K562 (cell line): Measurements from ENCODE around the gene DRAXIN. TPM values are rescaled to one million over a fixed set of nuclear protein-coding genes. Genes with fewer than 3 reads are reported as not detected.
A peak's percentile ranks its signal among the peaks of the same experiment; 100 is the strongest.

Experiments used
- DACH1 ChIP-seq: fragments of 450-650 bp; IDR thresholded peaks from 2 replicates; pipeline ENCODE4 v1.6.1; 2018; ENCODE audit not compliant: partially characterized antibody
- HDAC1 ChIP-seq, 2 experiments: fragments of 450-650 bp; IDR thresholded peaks; 2 replicates each; pipeline ENCODE4 v1.6.1; 2016 to 2017; ENCODE audit warnings: inconsistent platforms in 1 of 2, mild to moderate bottlenecking in 1 of 2, moderate library complexity in 1 of 2
- KLF16 ChIP-seq: IDR thresholded peaks from 2 replicates; pipeline ENCODE4 v1.6.1; 2016; ENCODE audit warnings: antibody characterized with exemption
- NFIC ChIP-seq: fragments of 450-650 bp; IDR thresholded peaks from 2 replicates; pipeline ENCODE4 v1.6.1; 2017; ENCODE audit warnings: mild to moderate bottlenecking, inconsistent platforms
- SIN3A ChIP-seq, 2 experiments: fragments of 150-350 bp in 1 of 2; IDR thresholded peaks; 2 replicates each; pipeline ENCODE4 v1.6.1; 2011 to 2016; ENCODE audit warnings: borderline replicate concordance in 2 of 2, low read depth in 2 of 2, low read length in 2 of 2, mild to moderate bottlenecking in 2 of 2, moderate library complexity in 2 of 2; ENCODE audit not compliant: control insufficient read depth in 1 of 2
- TAF9B ChIP-seq: fragments of 450-650 bp; IDR thresholded peaks from 2 replicates; pipeline ENCODE4 v1.6.1; 2018; ENCODE audit warnings: mild to moderate bottlenecking; ENCODE audit not compliant: partially characterized antibody
- ZNF143 ChIP-seq: sonication (generic); formaldehyde crosslinking; IDR thresholded peaks from 2 replicates; pipeline ENCODE4 v1.9.0; 2022; ENCODE audit warnings: mild to moderate bottlenecking, missing genetic modification reagents
- ZNF408 ChIP-seq: fragments of 250-450 bp; sonication (Bioruptor Pico); IDR thresholded peaks from 2 replicates; pipeline ENCODE4 v1.4.0; 2020; ENCODE audit warnings: low read depth, mild to moderate bottlenecking, moderate library complexity
- polyA plus RNA-seq, 8 experiments: library from polyadenylated mRNA; depleted of rRNA in 4 of 8; stranded (reverse) in 5 of 8; unstranded in 3 of 8; fragments of >200 nt; fragmentation: Nextera tagmentation in 2 of 8; fragmentation: Illumina TruSeq in 1 of 8; extraction: Ambion mirVana in 2 of 8; extraction: Trizol in 1 of 8; gene quantifications; 2 replicates each; pipeline versions ENCODE4 v1.2.1 to v1.2.3, GENCODE V29; 2011 to 2014; ENCODE audit warnings: inconsistent platforms in 1 of 8, missing spikeins in 1 of 8
- total RNA-seq, 7 experiments: library from RNA; depleted of rRNA in 6 of 7; stranded (reverse); fragments of >200 nt in 6 of 7; fragmentation: Illumina TruSeq in 2 of 7; extraction: Trizol in 2 of 7; gene quantifications; 2 replicates each; pipeline versions ENCODE4 v1.2.1 to v1.2.3, GENCODE V29; 2011 to 2021; ENCODE audit warnings: low replicate concordance in 1 of 7
- TF ChIP-seq, protein P1 (sequence below), 2 experiments: IDR thresholded peaks; 2 replicates each; pipeline ENCODE4 v1.6.1; 2011; ENCODE audit warnings: borderline replicate concordance in 1 of 2, control low read depth in 1 of 2, low read depth in 1 of 2, low read length in 1 of 2, mild to moderate bottlenecking in 1 of 2, mixed read lengths in 1 of 2, moderate library complexity in 1 of 2; ENCODE audit not compliant: insufficient read depth in 1 of 2, insufficient read length in 1 of 2, poor library complexity in 1 of 2, severe bottlenecking in 1 of 2; ENCODE audit errors: extremely low read depth in 1 of 2
- TF ChIP-seq, protein P2 (sequence below), 2 experiments: fragments of 450-650 bp; IDR thresholded peaks; 2 replicates each; pipeline ENCODE4 v1.6.1; 2016; ENCODE audit warnings: mild to moderate bottlenecking in 2 of 2, borderline replicate concordance in 1 of 2, low read depth in 1 of 2, moderate library complexity in 1 of 2
- TF ChIP-seq, protein P3 (sequence below): fragments of 450-650 bp; IDR thresholded peaks from 2 replicates; pipeline ENCODE4 v1.7.1; 2018; ENCODE audit warnings: mild to moderate bottlenecking, low read depth; ENCODE audit not compliant: partially characterized antibody
- TF ChIP-seq, protein P4 (sequence below), 2 experiments: fragments of 450-650 bp; IDR thresholded peaks; 2 replicates each; pipeline ENCODE4 v1.6.1; 2016

DRAXIN gene
- total and polyA plus RNA-seq, 9 of the 15 experiments (the other 6 are each of a cell fraction or from before 2014, with no cell fraction given): 0.01 to 0.04 (median 0.01) TPM; not detected in 6

DNA sequence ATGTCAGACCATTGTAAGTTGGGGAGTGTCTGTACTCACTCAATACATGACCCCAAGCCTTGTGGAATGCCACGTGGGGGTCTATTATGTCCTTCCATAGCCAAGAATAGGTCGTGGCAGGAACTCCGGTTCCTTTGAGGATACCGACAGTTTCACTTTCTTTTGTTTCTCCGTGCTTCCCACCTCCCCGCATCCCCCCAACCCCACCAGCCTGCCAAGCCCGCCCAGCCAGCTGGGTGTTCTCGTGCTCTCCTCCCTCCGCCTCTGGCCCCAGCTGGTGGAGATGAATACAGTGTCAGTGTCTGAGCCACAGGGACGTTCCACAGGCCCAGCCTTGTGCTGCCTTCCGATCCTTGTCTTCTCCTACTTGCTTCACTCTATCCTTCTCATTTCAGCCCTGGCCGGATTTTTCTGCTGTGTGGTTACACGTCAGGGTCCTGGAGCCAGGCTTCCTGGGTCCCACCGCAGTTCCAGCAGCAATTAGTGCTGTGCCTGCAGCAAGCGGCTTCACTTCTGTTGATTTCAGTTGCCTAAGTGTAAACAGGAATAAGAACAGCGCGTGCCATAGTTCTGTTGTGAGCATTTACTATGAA is 40.3 kb downstream of the DRAXIN start (continued):
- TF ChIP-seq, protein P1, sequence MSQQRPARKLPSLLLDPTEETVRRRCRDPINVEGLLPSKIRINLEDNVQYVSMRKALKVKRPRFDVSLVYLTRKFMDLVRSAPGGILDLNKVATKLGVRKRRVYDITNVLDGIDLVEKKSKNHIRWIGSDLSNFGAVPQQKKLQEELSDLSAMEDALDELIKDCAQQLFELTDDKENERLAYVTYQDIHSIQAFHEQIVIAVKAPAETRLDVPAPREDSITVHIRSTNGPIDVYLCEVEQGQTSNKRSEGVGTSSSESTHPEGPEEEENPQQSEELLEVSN (IDR thresholded peaks at IDR 0.05; ENCODE audit: borderline replicate concordance in 1 of 2, extremely low read depth in 1 of 2, insufficient read depth in 1 of 2, insufficient read length in 1 of 2, low read depth in 1 of 2, low read length in 1 of 2, poor library complexity in 1 of 2, severe bottlenecking in 1 of 2): peak in 1 of 2 experiments; percentile 44
- TF ChIP-seq, protein P2, sequence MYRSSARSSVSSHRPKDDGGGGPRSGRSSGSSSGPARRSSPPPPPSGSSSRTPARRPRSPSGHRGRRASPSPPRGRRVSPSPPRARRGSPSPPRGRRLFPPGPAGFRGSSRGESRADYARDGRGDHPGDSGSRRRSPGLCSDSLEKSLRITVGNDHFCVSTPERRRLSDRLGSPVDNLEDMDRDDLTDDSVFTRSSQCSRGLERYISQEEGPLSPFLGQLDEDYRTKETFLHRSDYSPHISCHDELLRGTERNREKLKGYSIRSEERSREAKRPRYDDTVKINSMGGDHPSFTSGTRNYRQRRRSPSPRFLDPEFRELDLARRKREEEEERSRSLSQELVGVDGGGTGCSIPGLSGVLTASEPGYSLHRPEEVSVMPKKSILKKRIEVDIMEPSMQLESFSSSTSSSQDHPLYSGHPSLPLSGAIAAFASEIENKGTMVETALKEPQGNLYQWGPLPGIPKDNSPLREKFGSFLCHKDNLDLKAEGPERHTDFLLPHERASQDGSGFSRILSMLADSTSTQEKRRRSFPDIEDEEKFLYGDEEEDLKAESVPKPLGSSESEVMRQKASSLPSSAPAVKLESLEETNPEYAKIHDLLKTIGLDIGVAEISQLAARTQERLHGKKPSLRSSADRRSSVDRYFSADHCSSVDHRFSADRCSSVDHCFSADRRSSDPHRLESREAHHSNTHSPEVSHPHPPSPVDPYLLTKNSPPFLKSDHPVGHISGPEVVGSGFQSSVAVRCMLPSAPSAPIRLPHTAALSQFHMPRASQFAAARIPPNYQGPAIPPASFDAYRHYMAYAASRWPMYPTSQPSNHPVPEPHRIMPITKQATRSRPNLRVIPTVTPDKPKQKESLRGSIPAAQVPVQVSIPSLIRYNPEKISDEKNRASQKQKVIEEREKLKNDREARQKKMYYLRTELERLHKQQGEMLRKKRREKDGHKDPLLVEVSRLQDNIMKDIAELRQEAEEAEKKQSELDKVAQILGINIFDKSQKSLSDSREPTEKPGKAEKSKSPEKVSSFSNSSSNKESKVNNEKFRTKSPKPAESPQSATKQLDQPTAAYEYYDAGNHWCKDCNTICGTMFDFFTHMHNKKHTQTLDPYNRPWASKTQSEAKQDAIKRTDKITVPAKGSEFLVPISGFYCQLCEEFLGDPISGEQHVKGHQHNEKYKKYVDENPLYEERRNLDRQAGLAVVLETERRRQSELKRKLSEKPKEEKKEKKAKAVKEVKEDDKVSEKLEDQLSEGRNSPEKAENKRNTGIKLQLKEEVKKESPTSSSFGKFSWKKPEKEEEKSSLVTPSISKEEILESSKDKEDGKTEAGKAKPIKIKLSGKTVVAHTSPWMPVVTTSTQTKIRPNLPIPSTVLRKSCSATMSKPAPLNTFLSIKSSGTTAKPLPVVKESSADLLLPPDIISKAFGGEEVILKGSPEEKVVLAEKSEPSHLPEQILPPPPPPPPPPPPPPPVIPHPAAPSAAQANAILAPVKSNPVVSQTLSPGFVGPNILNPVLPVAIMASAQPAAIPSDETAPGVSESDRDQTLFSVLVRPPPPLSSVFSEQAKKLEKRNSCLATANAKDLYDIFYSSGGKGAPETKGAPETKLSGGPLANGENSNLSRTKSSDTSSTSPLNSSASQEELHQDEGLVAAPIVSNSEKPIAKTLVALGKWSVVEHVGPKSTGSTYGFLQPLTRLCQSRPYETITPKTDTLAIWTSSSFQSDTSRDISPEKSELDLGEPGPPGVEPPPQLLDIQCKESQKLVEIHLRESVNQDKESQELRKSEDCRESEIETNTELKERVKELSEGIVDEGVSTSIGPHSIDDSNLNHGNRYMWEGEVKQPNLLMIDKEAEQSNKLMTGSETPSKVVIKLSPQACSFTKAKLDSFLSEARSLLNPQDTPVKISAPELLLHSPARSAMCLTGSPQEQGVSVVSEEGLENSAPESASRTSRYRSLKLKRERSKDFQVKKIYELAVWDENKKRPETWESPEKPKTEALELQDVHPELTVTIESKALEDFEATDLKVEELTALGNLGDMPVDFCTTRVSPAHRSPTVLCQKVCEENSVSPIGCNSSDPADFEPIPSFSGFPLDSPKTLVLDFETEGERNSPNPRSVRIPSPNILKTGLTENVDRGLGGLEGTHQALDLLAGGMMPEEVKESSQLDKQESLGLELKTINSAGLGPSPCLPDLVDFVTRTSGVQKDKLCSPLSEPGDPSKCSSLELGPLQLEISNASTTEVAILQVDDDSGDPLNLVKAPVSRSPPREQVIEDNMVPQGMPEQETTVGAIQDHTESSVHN (IDR thresholded peaks at IDR 0.05; ENCODE audit: borderline replicate concordance in 1 of 2, low read depth in 1 of 2): peak in 1 of 2 experiments; percentile 93; a peak in 2 of 4 replicates
- TF ChIP-seq HDAC1 (IDR thresholded peaks at IDR 0.05): peak in 1 of 2 experiments; percentile 52; a peak in 1 of 4 replicates
- peak; percentile 81 for TF ChIP-seq DACH1
- TF ChIP-seq SIN3A (IDR thresholded peaks at IDR 0.05; ENCODE audit: borderline replicate concordance in 2 of 2, control insufficient read depth in 1 of 2, low read depth in 2 of 2, low read length in 2 of 2): peak; percentile 60 to 83; a peak in 2 of 4 replicates
- TF ChIP-seq, protein P3, sequence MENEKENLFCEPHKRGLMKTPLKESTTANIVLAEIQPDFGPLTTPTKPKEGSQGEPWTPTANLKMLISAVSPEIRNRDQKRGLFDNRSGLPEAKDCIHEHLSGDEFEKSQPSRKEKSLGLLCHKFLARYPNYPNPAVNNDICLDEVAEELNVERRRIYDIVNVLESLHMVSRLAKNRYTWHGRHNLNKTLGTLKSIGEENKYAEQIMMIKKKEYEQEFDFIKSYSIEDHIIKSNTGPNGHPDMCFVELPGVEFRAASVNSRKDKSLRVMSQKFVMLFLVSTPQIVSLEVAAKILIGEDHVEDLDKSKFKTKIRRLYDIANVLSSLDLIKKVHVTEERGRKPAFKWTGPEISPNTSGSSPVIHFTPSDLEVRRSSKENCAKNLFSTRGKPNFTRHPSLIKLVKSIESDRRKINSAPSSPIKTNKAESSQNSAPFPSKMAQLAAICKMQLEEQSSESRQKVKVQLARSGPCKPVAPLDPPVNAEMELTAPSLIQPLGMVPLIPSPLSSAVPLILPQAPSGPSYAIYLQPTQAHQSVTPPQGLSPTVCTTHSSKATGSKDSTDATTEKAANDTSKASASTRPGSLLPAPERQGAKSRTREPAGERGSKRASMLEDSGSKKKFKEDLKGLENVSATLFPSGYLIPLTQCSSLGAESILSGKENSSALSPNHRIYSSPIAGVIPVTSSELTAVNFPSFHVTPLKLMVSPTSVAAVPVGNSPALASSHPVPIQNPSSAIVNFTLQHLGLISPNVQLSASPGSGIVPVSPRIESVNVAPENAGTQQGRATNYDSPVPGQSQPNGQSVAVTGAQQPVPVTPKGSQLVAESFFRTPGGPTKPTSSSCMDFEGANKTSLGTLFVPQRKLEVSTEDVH: no peak
- TF ChIP-seq TAF9B: peak; percentile 92
- TF ChIP-seq NFIC: 0 out of 2 replicates have a peak, but pooled peaks have one; percentile 10
- TF ChIP-seq KLF16: no peak
- TF ChIP-seq, protein P4, sequence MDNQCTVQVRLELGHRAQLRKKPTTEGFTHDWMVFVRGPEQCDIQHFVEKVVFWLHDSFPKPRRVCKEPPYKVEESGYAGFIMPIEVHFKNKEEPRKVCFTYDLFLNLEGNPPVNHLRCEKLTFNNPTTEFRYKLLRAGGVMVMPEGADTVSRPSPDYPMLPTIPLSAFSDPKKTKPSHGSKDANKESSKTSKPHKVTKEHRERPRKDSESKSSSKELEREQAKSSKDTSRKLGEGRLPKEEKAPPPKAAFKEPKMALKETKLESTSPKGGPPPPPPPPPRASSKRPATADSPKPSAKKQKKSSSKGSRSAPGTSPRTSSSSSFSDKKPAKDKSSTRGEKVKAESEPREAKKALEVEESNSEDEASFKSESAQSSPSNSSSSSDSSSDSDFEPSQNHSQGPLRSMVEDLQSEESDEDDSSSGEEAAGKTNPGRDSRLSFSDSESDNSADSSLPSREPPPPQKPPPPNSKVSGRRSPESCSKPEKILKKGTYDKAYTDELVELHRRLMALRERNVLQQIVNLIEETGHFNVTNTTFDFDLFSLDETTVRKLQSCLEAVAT (IDR thresholded peaks at IDR 0.05): peak in 1 of 2 experiments; percentile 77; a peak in 2 of 4 replicates
- TF ChIP-seq ZNF143 (CRISPR knock-in tag): no peak
- no peak for TF ChIP-seq ZNF408
